HepG2 (cell line): Measurements from ENCODE around the gene PPIP5K2. TPM values are rescaled to one million over a fixed set of nuclear protein-coding genes. Genes with fewer than 3 reads are reported as not detected.

Experiments used
- FOXA1 ChIP-seq, 2 experiments: fragments of 450-650 bp in 1 of 2; sonication (generic) in 1 of 2; formaldehyde crosslinking in 1 of 2; IDR thresholded peaks; 2 replicates each; pipeline versions ENCODE4 v1.4.0 to v1.6.1; 2016 to 2020; ENCODE audit warnings: missing genetic modification reagents in 1 of 2
- FOXJ3 ChIP-seq: sonication (generic); formaldehyde crosslinking; IDR thresholded peaks from 2 replicates; pipeline ENCODE4 v1.4.0; 2020; ENCODE audit warnings: missing genetic modification reagents, mild to moderate bottlenecking, borderline replicate concordance
- FOXP1 ChIP-seq, 2 experiments: fragments of 450-650 bp in 1 of 2; IDR thresholded peaks; 2 replicates each; pipeline ENCODE4 v1.6.1; 2017 to 2018; ENCODE audit warnings: antibody characterized with exemption in 1 of 2
- GLI4 ChIP-seq: sonication (generic); formaldehyde crosslinking; IDR thresholded peaks from 2 replicates; pipeline ENCODE4 v1.5.1; 2020; ENCODE audit warnings: missing genetic modification reagents, mild to moderate bottlenecking, moderate library complexity, borderline replicate concordance
- HNRNPK ChIP-seq: fragments of 200-400 bp; formaldehyde crosslinking; IDR thresholded peaks from 2 replicates; pipeline ENCODE4 v1.6.1; 2018; ENCODE audit warnings: low read length, low read depth, moderate library complexity, mild to moderate bottlenecking; ENCODE audit not compliant: poor library complexity, severe bottlenecking
- HNRNPLL ChIP-seq: fragments of 200-400 bp; formaldehyde crosslinking; IDR thresholded peaks from 2 replicates; pipeline ENCODE4 v1.6.1; 2017; ENCODE audit warnings: mild to moderate bottlenecking, low read depth, low read length; ENCODE audit not compliant: poor library complexity, severe bottlenecking
- LCORL ChIP-seq, 2 experiments: fragments of 450-650 bp in 1 of 2; sonication (generic) in 1 of 2; formaldehyde crosslinking in 1 of 2; IDR thresholded peaks; 2 replicates each; pipeline versions ENCODE4 v1.5.0 to v1.6.1; 2017 to 2020; ENCODE audit warnings: antibody characterized with exemption in 1 of 2, missing genetic modification reagents in 1 of 2
- POLR2G ChIP-seq: fragments of 200-400 bp; formaldehyde crosslinking; IDR thresholded peaks from 2 replicates; pipeline ENCODE4 v1.6.1; 2018; ENCODE audit warnings: mild to moderate bottlenecking, low read depth, low read length, moderate library complexity
- RXRB ChIP-seq: IDR thresholded peaks from 2 replicates; pipeline ENCODE4 v1.6.1; 2016; ENCODE audit warnings: borderline replicate concordance, missing genetic modification reagents, missing compliant biosample characterization
- SALL2 ChIP-seq: sonication (generic); formaldehyde crosslinking; IDR thresholded peaks from 2 replicates; pipeline ENCODE4 v1.8.1; 2023; ENCODE audit warnings: mild to moderate bottlenecking, missing genetic modification reagents, inconsistent platforms
- SMAD1 ChIP-seq: sonication (generic); formaldehyde crosslinking; IDR thresholded peaks from 2 replicates; pipeline ENCODE4 v1.4.0; 2020; ENCODE audit warnings: missing genetic modification reagents, low read depth, mild to moderate bottlenecking, borderline replicate concordance
- SOX13 ChIP-seq, 3 experiments: fragments of 450-650 bp in 1 of 3; sonication (generic) in 1 of 3; formaldehyde crosslinking in 1 of 3; IDR thresholded peaks in 2 of 3; conservative IDR thresholded peaks in 1 of 3; 2 replicates each; pipeline versions ENCODE4 v1.5.0 to v1.6.1; 2016 to 2020; ENCODE audit warnings: antibody characterized with exemption in 1 of 3, mild to moderate bottlenecking in 1 of 3, missing compliant biosample characterization in 1 of 3, missing genetic modification reagents in 1 of 3, moderate library complexity in 1 of 3
- SOX5 ChIP-seq: IDR thresholded peaks from 2 replicates; pipeline ENCODE4 v1.6.1; 2016; ENCODE audit warnings: borderline replicate concordance
- SP4 ChIP-seq: sonication (generic); formaldehyde crosslinking; IDR thresholded peaks from 2 replicates; pipeline ENCODE4 v1.8.1; 2023; ENCODE audit warnings: mild to moderate bottlenecking, missing genetic modification reagents
- ZBTB7A ChIP-seq: sonication (generic); formaldehyde crosslinking; IDR thresholded peaks from 2 replicates; pipeline ENCODE4 v1.8.0; 2022; ENCODE audit warnings: mild to moderate bottlenecking, missing genetic modification reagents
- ZMYM4 ChIP-seq: sonication (generic); formaldehyde crosslinking; IDR thresholded peaks from 2 replicates; pipeline ENCODE4 v1.8.1; 2023; ENCODE audit warnings: mild to moderate bottlenecking, missing genetic modification reagents
- ZNF17 ChIP-seq: sonication (generic); formaldehyde crosslinking; IDR thresholded peaks from 2 replicates; pipeline ENCODE4 v1.5.0; 2020; ENCODE audit warnings: mild to moderate bottlenecking, missing genetic modification reagents
- ZNF207 ChIP-seq: fragments of 450-650 bp; IDR thresholded peaks from 2 replicates; pipeline ENCODE4 v1.6.1; 2016; ENCODE audit warnings: antibody characterized with exemption, borderline replicate concordance
- ZNF225 ChIP-seq: sonication (generic); formaldehyde crosslinking; IDR thresholded peaks from 2 replicates; pipeline ENCODE4 v1.4.0; 2020; ENCODE audit warnings: mild to moderate bottlenecking, missing genetic modification reagents
- ZNF691 ChIP-seq: sonication (generic); formaldehyde crosslinking; IDR thresholded peaks from 2 replicates; pipeline ENCODE4 v1.4.0; 2020; ENCODE audit warnings: missing genetic modification reagents, low read depth, mild to moderate bottlenecking, borderline replicate concordance
- ZNF772 ChIP-seq: sonication (generic); formaldehyde crosslinking; IDR thresholded peaks from 2 replicates; pipeline ENCODE4 v1.5.0; 2020; ENCODE audit warnings: mild to moderate bottlenecking, missing genetic modification reagents
- ZNF784 ChIP-seq: sonication (generic); formaldehyde crosslinking; IDR thresholded peaks from 2 replicates; pipeline ENCODE4 v1.5.1; 2020; ENCODE audit warnings: missing genetic modification reagents, mild to moderate bottlenecking, borderline replicate concordance
- ZNF788 ChIP-seq: sonication (generic); formaldehyde crosslinking; IDR thresholded peaks from 2 replicates; pipeline ENCODE4 v1.5.0; 2020; ENCODE audit warnings: mild to moderate bottlenecking, missing genetic modification reagents, borderline replicate concordance
- polyA plus RNA-seq, 8 experiments: library from polyadenylated mRNA; depleted of rRNA in 3 of 8; stranded (reverse) in 7 of 8; unstranded in 1 of 8; fragments of >200 nt; fragmentation: Illumina TruSeq in 4 of 8; extraction: Trizol in 4 of 8; gene quantifications; 2 replicates each; pipeline versions ENCODE4 v1.2.1 to v1.2.3, GENCODE V29; 2011 to 2016; ENCODE audit warnings: low read depth in 4 of 8, missing spikeins in 1 of 8, mixed read lengths in 1 of 8; ENCODE audit not compliant: insufficient read depth in 1 of 8
- total RNA-seq, 5 experiments: library from RNA; depleted of rRNA; stranded (reverse); fragments of >200 nt; fragmentation: Illumina TruSeq; extraction: Trizol; gene quantifications; 2 replicates each; pipeline ENCODE4 v1.2.3, GENCODE V29; 2016; ENCODE audit warnings: low read depth in 1 of 5
- TF ChIP-seq, protein P1 (sequence below): IDR thresholded peaks from 2 replicates; pipeline ENCODE4 v1.6.1; 2016; ENCODE audit warnings: low read depth, control low read depth
- TF ChIP-seq, protein P2 (sequence below): sonication (generic); formaldehyde crosslinking; IDR thresholded peaks from 2 replicates; pipeline ENCODE4 v1.8.0; 2022; ENCODE audit warnings: mild to moderate bottlenecking, missing genetic modification reagents, moderate library complexity

Gene PPIP5K2
- total and polyA plus RNA-seq, 2 of the 13 experiments (the other 11 are each of a cell fraction or from before 2014, with no cell fraction given), result 19.7 to 45.6 TPM

- no peak for TF ChIP-seq ZNF691 (CRISPR knock-in tag)
- TF ChIP-seq FOXA1 (IDR thresholded peaks at IDR 0.05), result no peak
- TF ChIP-seq FOXA1 (CRISPR knock-in tag; IDR thresholded peaks at IDR 0.05), result no peak
- TF ChIP-seq SOX13 (IDR thresholded peaks at IDR 0.05), result no peak
- TF ChIP-seq SOX13 (CRISPR knock-in tag; conservative IDR thresholded peaks at IDR 0.05 in 1 of 2, IDR thresholded peaks at IDR 0.05 in 1 of 2), result no peak
- TF ChIP-seq ZNF225 (CRISPR knock-in tag), result 0 out of 2 replicates have a peak, but pooled peaks have one; percentile 38
- TF ChIP-seq ZNF772, result 0 out of 2 replicates have a peak, but pooled peaks have one; percentile 43
- no peak for TF ChIP-seq FOXP1 (IDR thresholded peaks at IDR 0.05)
- no peak for TF ChIP-seq FOXP1 (CRISPR knock-in tag; IDR thresholded peaks at IDR 0.05)
- TF ChIP-seq SMAD1 (CRISPR knock-in tag), result peak; percentile 72; the same call in 1 of the 2 replicates
- peak; percentile 47; the same call in 1 of the 2 replicates for TF ChIP-seq ZMYM4 (CRISPR knock-in tag)
- TF ChIP-seq, protein P1, sequence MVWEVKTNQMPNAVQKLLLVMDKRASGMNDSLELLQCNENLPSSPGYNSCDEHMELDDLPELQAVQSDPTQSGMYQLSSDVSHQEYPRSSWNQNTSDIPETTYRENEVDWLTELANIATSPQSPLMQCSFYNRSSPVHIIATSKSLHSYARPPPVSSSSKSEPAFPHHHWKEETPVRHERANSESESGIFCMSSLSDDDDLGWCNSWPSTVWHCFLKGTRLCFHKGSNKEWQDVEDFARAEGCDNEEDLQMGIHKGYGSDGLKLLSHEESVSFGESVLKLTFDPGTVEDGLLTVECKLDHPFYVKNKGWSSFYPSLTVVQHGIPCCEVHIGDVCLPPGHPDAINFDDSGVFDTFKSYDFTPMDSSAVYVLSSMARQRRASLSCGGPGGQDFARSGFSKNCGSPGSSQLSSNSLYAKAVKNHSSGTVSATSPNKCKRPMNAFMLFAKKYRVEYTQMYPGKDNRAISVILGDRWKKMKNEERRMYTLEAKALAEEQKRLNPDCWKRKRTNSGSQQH, result no peak
- TF ChIP-seq ZNF17 (CRISPR knock-in tag), result no peak
- no peak for TF ChIP-seq ZBTB7A (CRISPR knock-in tag)
- TF ChIP-seq LCORL (IDR thresholded peaks at IDR 0.05), result no peak
- TF ChIP-seq LCORL (CRISPR knock-in tag; IDR thresholded peaks at IDR 0.05), result no peak
- TF ChIP-seq ZNF784 (CRISPR knock-in tag), result 0 out of 2 replicates have a peak, but pooled peaks have one; percentile 41
- TF ChIP-seq SP4 (CRISPR knock-in tag), result peak; percentile 22; the same call in 1 of the 2 replicates
- TF ChIP-seq, protein P2, sequence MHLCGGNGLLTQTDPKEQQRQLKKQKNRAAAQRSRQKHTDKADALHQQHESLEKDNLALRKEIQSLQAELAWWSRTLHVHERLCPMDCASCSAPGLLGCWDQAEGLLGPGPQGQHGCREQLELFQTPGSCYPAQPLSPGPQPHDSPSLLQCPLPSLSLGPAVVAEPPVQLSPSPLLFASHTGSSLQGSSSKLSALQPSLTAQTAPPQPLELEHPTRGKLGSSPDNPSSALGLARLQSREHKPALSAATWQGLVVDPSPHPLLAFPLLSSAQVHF, result 0 out of 2 replicates have a peak, but pooled peaks have one; percentile 12
- peak; percentile 47; the same call in 1 of the 2 replicates for TF ChIP-seq SALL2 (CRISPR knock-in tag)
- peak; percentile 70 for TF ChIP-seq POLR2G
- no peak for TF ChIP-seq ZNF207
- TF ChIP-seq SOX5, result peak; percentile 24; the same call in 1 of the 2 replicates
- no peak for TF ChIP-seq RXRB
- TF ChIP-seq ZNF788, result peak; percentile 64; the same call in 1 of the 2 replicates
- TF ChIP-seq HNRNPLL, result peak; percentile 85
- TF ChIP-seq GLI4 (CRISPR knock-in tag), result no peak
- TF ChIP-seq HNRNPK, result no peak
- no peak for TF ChIP-seq FOXJ3 (CRISPR knock-in tag)
Measured at GRCh38 chr5:103258368-103258956, 138.4 kb downstream of the PPIP5K2 start, which contains the start of gene MACIR (continued).
